HG02885 (cell line): ENCODE measurements around the gene RAD18.

ENCODE experiments used
- ATAC-seq: cut with Tn5 transposase; IDR thresholded peaks from one replicate; pipeline ENCODE4 v1.9.1; 2021; ENCODE audit warnings: mild to moderate bottlenecking; ENCODE audit not compliant: unreplicated experiment, poor library complexity

Gene RAD18

GRCh38 chr3:8839607-8840325 is 123.5 kb downstream of the RAD18 start:
- ATAC-seq, result no peak

GRCh38 chr3:8838765-8839423 is 124.4 kb downstream of the RAD18 start:
- ATAC-seq, result no peak

DNA sequence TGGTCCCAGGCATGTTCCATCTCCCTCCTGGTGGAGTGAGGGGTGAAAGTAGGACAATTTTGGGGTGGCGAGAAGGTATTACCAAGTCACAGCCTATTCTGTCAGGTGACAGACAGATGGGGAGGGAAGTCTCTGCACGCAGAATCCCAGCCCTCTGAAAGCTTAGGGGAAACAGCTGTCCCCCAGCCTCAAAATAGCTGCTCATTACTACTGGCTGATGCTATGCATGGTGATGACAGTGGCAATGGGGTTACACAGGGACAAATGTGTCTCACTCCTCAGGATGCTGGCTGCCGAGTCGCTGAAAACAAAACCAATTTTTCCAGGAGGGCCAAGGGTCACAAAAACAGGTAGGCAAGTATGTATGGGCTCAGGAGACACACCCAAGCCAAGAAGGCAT is 125.0 kb downstream of the RAD18 start:
- ATAC-seq, result no peak

- no peak for ATAC-seq
Measured at GRCh38 chr3:8837162-8837561, 126.1 kb downstream of the RAD18 start.

DNA sequence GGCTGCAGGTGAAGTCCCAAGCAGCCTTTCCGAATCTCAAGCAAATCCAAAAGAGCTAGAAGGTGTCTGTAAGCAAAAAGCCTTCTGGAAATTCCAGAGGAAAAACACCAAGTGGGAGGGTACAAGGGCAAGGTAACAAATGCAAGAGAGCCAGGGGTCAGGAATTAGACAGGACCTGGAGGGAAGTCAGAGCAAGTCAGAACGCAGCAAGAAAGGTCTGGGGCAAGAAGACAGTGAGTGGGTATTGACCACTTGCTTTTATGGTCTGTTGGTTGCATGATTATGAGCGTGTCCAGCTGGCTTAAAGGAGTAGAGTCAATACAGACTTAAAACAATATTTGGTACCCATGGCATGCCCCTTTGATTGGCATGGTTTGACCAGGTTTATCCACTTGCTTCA is 127.2 kb downstream of the RAD18 start:
- no peak for ATAC-seq

DNA sequence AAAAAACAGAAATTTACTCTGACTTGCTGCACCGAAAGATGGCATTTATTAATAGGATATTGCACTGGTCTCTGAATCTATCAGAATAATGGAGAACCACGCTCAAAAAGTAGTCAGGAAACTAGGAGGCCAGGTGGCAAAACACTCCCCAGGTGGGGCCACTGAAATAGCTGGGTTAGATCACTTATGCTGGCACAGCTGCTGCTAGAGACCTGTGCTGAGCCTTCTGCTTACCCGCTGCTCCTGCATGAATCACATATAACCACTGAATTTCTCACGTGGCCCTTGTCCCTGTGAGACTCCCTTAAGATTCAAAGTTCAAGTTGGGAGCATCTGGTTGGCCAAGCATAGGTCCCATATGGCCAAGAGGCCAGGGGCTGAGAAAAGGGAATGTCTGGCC is 127.9 kb downstream of the RAD18 start:
- ATAC-seq, result no peak

- ATAC-seq, result no peak
Measured at GRCh38 chr3:8834974-8835373, 128.3 kb downstream of the RAD18 start.

DNA sequence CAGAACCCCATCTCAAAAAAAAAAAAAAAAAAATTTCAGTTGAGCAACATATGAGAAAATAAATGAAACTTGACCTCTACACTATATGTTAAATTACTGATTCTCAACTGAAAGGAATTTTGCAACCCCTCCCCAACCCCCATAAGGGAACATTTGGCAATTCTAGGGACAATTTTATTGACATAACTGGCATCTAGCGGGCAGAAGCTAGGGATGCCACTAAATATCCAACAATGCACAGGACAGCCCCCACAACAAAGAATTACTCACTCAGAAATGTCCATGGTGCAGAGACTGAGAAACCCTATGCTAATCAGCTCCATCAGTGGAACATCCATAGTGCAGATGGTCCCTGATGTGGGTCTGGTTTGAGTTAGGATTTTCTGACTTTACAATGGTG is 135.6 kb downstream of the RAD18 start:
- no peak for ATAC-seq
